GM18873 (cell line): ENCODE results near the gene KLHDC7A.

ENCODE experiments used
- ATAC-seq: cut with Tn5 transposase; IDR thresholded peaks from one replicate; pipeline ENCODE4 v1.9.1; 2021; ENCODE audit warnings: mild to moderate bottlenecking, moderate library complexity, moderate number of reproducible peaks; ENCODE audit not compliant: unreplicated experiment, low FRiP score

The KLHDC7A gene

GRCh38 chr1:18470671-18471355, 9.9 kb upstream of the KLHDC7A start:
- no peak for ATAC-seq

GRCh38 chr1:18473195-18473815, 7.4 kb upstream of the KLHDC7A start:
- no peak for ATAC-seq

GRCh38 chr1:18474559-18475175, 6.1 kb upstream of the KLHDC7A start:
- ATAC-seq, result no peak

- no peak for ATAC-seq
These were observed 5.4 kb upstream of the KLHDC7A start for GRCh38 chr1:18475234-18475905.

- ATAC-seq, result no peak
These were observed 1.3 kb upstream of the KLHDC7A start for GRCh38 chr1:18479454-18479853.

GRCh38 chr1:18481190-18481920, 625 bp downstream of the KLHDC7A start:
- no peak for ATAC-seq

GRCh38 chr1:18481921-18482701, 1.4 kb downstream of the KLHDC7A start:
- no peak for ATAC-seq

GRCh38 chr1:18482721-18483425, 2.1 kb downstream of the KLHDC7A start:
- ATAC-seq, result no peak

- no peak for ATAC-seq
These were observed 3.5 kb downstream of the KLHDC7A start for GRCh38 chr1:18484276-18484675.

- ATAC-seq, result no peak
These were observed 4.0 kb downstream of the KLHDC7A start for GRCh38 chr1:18484721-18485120.

GRCh38 chr1:18485227-18485626, 4.5 kb downstream of the KLHDC7A start:
- no peak for ATAC-seq

- no peak for ATAC-seq
These were observed 5.5 kb downstream of the KLHDC7A start for GRCh38 chr1:18486195-18486594.

- no peak for ATAC-seq
These were observed 8.8 kb downstream of the KLHDC7A start for GRCh38 chr1:18489417-18490143.

GRCh38 chr1:18491168-18491567, 10.4 kb downstream of the KLHDC7A start:
- ATAC-seq, result no peak

- no peak for ATAC-seq
These were observed 13.6 kb downstream of the KLHDC7A start for GRCh38 chr1:18494304-18494703.

GRCh38 chr1:18495635-18496034, 14.9 kb downstream of the KLHDC7A start:
- ATAC-seq, result no peak

- ATAC-seq, result no peak
These were observed 15.3 kb downstream of the KLHDC7A start for GRCh38 chr1:18496056-18496455.

- no peak for ATAC-seq
These were observed 15.9 kb downstream of the KLHDC7A start for GRCh38 chr1:18496497-18497235.
